Vagina (tissue), 2 donors: ENCODE measurements around the gene HUNK.

ENCODE experiments used
- POLR2AphosphoS5 ChIP-seq, 2 donors: sonication (generic); formaldehyde crosslinking; IDR thresholded peaks; one replicate each; pipeline ENCODE4 v1.9.0; 2017; ENCODE audit warnings: antibody characterized with exemption in 2 of 2, mild to moderate bottlenecking in 2 of 2, low read depth in 1 of 2; ENCODE audit not compliant: insufficient read depth in 1 of 2
- TF ChIP-seq, protein P1 (sequence below), 3 experiments: fragments of 450-650 bp in 2 of 3; fragments of 200-600 bp in 1 of 3; sonication (generic) in 1 of 3; IDR thresholded peaks; one replicate each; pipeline ENCODE4 v1.5.1; 2017 to 2019; ENCODE audit warnings: antibody characterized with exemption in 3 of 3, mild to moderate bottlenecking in 2 of 3, moderate library complexity in 2 of 3

DNA sequence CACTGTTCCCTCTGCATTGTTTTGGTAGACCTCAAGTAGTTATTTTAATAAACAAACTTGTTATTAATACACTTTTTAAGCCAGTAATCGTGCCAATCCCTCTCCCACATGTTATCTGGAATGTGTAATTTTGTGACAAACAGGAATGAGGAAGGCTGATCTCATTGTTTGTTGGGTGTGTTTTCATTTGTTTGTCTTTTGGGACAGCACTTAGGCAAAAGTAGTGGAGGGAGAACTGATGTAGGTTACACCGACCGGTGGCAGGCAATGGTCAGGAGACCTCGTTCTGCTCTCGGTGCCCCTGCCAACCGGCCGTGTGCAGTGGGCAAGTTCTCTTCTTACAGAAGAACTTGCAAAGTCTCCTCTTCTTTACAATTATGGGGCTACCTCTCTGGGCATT is 99.8 kb downstream of the HUNK start:
- TF ChIP-seq, protein P1, sequence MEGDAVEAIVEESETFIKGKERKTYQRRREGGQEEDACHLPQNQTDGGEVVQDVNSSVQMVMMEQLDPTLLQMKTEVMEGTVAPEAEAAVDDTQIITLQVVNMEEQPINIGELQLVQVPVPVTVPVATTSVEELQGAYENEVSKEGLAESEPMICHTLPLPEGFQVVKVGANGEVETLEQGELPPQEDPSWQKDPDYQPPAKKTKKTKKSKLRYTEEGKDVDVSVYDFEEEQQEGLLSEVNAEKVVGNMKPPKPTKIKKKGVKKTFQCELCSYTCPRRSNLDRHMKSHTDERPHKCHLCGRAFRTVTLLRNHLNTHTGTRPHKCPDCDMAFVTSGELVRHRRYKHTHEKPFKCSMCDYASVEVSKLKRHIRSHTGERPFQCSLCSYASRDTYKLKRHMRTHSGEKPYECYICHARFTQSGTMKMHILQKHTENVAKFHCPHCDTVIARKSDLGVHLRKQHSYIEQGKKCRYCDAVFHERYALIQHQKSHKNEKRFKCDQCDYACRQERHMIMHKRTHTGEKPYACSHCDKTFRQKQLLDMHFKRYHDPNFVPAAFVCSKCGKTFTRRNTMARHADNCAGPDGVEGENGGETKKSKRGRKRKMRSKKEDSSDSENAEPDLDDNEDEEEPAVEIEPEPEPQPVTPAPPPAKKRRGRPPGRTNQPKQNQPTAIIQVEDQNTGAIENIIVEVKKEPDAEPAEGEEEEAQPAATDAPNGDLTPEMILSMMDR (IDR thresholded peaks at IDR 0.05): no peak
- no peak for TF ChIP-seq POLR2AphosphoS5 (IDR thresholded peaks at IDR 0.05; ENCODE audit: insufficient read depth in 1 of 2, low read depth in 1 of 2)
